K562 (cell line): ENCODE measurements around the gene BOLL. TPM values are rescaled to one million over a fixed set of nuclear protein-coding genes. Genes with fewer than 3 reads are reported as not detected.

Experiments
- ATAC-seq: fragments of 200-7000 bp; cut with Tn5 transposase; 3 replicates; pipeline ENCODE4 v1.9.1; 2020; ENCODE audit warnings: moderate library complexity
- BruUV-seq: library from RNA; stranded (reverse); fragments of 400-500 nt; replicated peaks from 2 replicates; lab custom pipeline; 2021; lab: Mats Ljungman, UMichigan
- CTCF ChIA-PET: fragments of 300-600 bp; formaldehyde crosslinking; extraction: SDS; loops from one replicate; lab custom pipeline; 2021; ENCODE audit warnings: low intra/inter-chr PET ratio; lab: Yijun Ruan, JAX
- POLR2A ChIA-PET: fragments of 300-600, 350-650 bp; sonication (Branson Sonifier 250); formaldehyde crosslinking; extraction: SDS; loops from one replicate; lab custom pipeline; 2021; ENCODE audit warnings: antibody characterized with exemption, inconsistent platforms; lab: Yijun Ruan, JAX
- DNase-seq, 4 experiments: peaks; one replicate each; pipeline versions ENCODE4 v3.0.0 to v3.0.0-alpha.2; 2011 to 2018; ENCODE audit warnings: low spot score in 3 of 4, mixed read lengths in 3 of 4; ENCODE audit errors: extremely low read depth in 1 of 4
- FAIRE-seq: peaks from 2 replicates; lab custom pipeline; 2011; peaks lifted over from hg19 to GRCh38; lab: Jason Lieb, UNC
- H2AFZ ChIP-seq: 2 replicates; pipeline ENCODE4 v1.6.0; 2011; ENCODE audit warnings: low read depth, low read length, control low read depth, inconsistent platforms
- H3K27ac ChIP-seq: fragments of 200-600 bp; 3 replicates; pipeline ENCODE4 v1.8.0; 2011; ENCODE audit warnings: low read depth, mild to moderate bottlenecking, control low read depth, inconsistent platforms, low read length, moderate library complexity, mixed read lengths; ENCODE audit errors: extremely low read depth
- H3K27me3 ChIP-seq, 2 experiments: fragments of 300-600 bp in 1 of 2; 2 replicates in 1 of 2; 3 replicates in 1 of 2; pipeline versions ENCODE4 v1.6.0 to v1.8.0; 2011; ENCODE audit warnings: inconsistent platforms in 2 of 2, low read length in 2 of 2, mild to moderate bottlenecking in 1 of 2, mixed read lengths in 1 of 2, moderate library complexity in 1 of 2; ENCODE audit not compliant: control insufficient read depth in 2 of 2, insufficient read depth in 2 of 2
- H3K36me3 ChIP-seq: fragments of 300-600 bp; 3 replicates; pipeline ENCODE4 v1.8.0; 2011; ENCODE audit warnings: mild to moderate bottlenecking, low read length, inconsistent platforms; ENCODE audit not compliant: control insufficient read depth, insufficient read depth
- H3K4me1 ChIP-seq, 2 experiments: fragments of 200-600 bp in 1 of 2; replicated peaks in 1 of 2; 2 replicates in 1 of 2; 3 replicates in 1 of 2; pipeline versions ENCODE4 v1.5.1 to v1.8.0; 2011; ENCODE audit warnings: inconsistent platforms in 2 of 2, low read length in 2 of 2, mild to moderate bottlenecking in 1 of 2, mixed read lengths in 1 of 2, moderate library complexity in 1 of 2; ENCODE audit not compliant: control insufficient read depth in 2 of 2, insufficient read depth in 2 of 2
- H3K4me2 ChIP-seq: 2 replicates; pipeline ENCODE4 v1.6.1; 2011; ENCODE audit warnings: low read length, control low read depth, inconsistent platforms, mixed read lengths; ENCODE audit not compliant: insufficient read depth
- H3K4me3 ChIP-seq: fragments of 200-600 bp; sonication (generic), shearing (Covaris generic); 2 replicates; pipeline ENCODE4 v1.5.1; 2016; ENCODE audit warnings: control low read depth, inconsistent platforms
- H3K79me2 ChIP-seq: fragments of 200-600 bp; 3 replicates; pipeline ENCODE4 v1.8.0; 2011; ENCODE audit warnings: low read length, inconsistent platforms; ENCODE audit not compliant: control insufficient read depth, insufficient read depth
- H3K9ac ChIP-seq, 2 experiments: 2 replicates each; pipeline versions ENCODE4 v1.6.0 to v1.6.1; 2011; ENCODE audit warnings: low read depth in 2 of 2, low read length in 2 of 2, control low read depth in 1 of 2, inconsistent platforms in 1 of 2, mild to moderate bottlenecking in 1 of 2, mixed read lengths in 1 of 2; ENCODE audit not compliant: insufficient read depth in 1 of 2
- H3K9me1 ChIP-seq: one replicate; pipeline ENCODE4 v1.6.0; 2011; ENCODE audit warnings: inconsistent platforms, mild to moderate bottlenecking, low read length, moderate library complexity; ENCODE audit not compliant: control insufficient read depth, insufficient read depth
- H3K9me3 ChIP-seq: replicated peaks from 2 replicates; pipeline ENCODE4 v1.5.1; 2011; ENCODE audit warnings: low read depth, low read length, inconsistent platforms; ENCODE audit not compliant: control insufficient read depth, insufficient read depth
- H4K20me1 ChIP-seq: replicated peaks from 2 replicates; pipeline ENCODE4 v1.6.1; 2011; ENCODE audit warnings: low read length, inconsistent platforms, mixed read lengths; ENCODE audit not compliant: control insufficient read depth, insufficient read depth
- BCL6 ChIP-seq: fragments of 250-450 bp; sonication (Bioruptor Pico); IDR thresholded peaks from 2 replicates; pipeline ENCODE4 v1.4.0; 2020
- BCOR ChIP-seq: fragments of 450-650 bp; IDR thresholded peaks from 2 replicates; pipeline ENCODE4 v1.6.1; 2016
- BHLHE40 ChIP-seq: IDR thresholded peaks from 2 replicates; pipeline ENCODE4 v1.6.1; 2011; ENCODE audit warnings: low read length, improper control_type of control experiment
- CLOCK ChIP-seq: fragments of 250-450 bp; sonication (Bioruptor Pico); IDR thresholded peaks from 2 replicates; pipeline ENCODE4 v1.4.0; 2020; ENCODE audit warnings: mild to moderate bottlenecking, moderate library complexity, borderline replicate concordance
- E2F3 ChIP-seq: fragments of 250-450 bp; sonication (Bioruptor Pico); IDR thresholded peaks from 2 replicates; pipeline ENCODE4 v1.4.0; 2020; ENCODE audit warnings: mild to moderate bottlenecking
- E2F5 ChIP-seq: sonication (generic); formaldehyde crosslinking; IDR thresholded peaks from 2 replicates; pipeline ENCODE4 v1.8.0; 2022; ENCODE audit warnings: mild to moderate bottlenecking, missing genetic modification reagents
- MED1 ChIP-seq: sonication (generic); formaldehyde crosslinking; IDR thresholded peaks from 2 replicates; pipeline ENCODE4 v1.8.1; 2023; ENCODE audit warnings: missing genetic modification reagents, borderline replicate concordance
- MTA2 ChIP-seq: fragments of 450-650 bp; IDR thresholded peaks from 2 replicates; pipeline ENCODE4 v1.6.1; 2016; ENCODE audit warnings: low read depth
- NFATC3 ChIP-seq: fragments of 450-650 bp; IDR thresholded peaks from 2 replicates; pipeline ENCODE4 v1.6.1; 2017; ENCODE audit warnings: mild to moderate bottlenecking
- RB1 ChIP-seq: fragments of 450-650 bp; IDR thresholded peaks from 2 replicates; pipeline ENCODE4 v1.6.1; 2017; ENCODE audit warnings: low read depth, mild to moderate bottlenecking
- TAL1 ChIP-seq: fragments of 450-650 bp; IDR thresholded peaks from 2 replicates; pipeline ENCODE4 v1.6.1; 2016; ENCODE audit warnings: mild to moderate bottlenecking
- TEAD1 ChIP-seq, 2 experiments: fragments of 450-650 bp in 1 of 2; sonication (generic) in 1 of 2; formaldehyde crosslinking; IDR thresholded peaks; 2 replicates each; pipeline versions ENCODE4 v1.4.0 to v1.8.0; 2020 to 2022; ENCODE audit warnings: mild to moderate bottlenecking in 2 of 2, missing genetic modification reagents in 1 of 2
- XRCC4 ChIP-seq: IDR thresholded peaks from one replicate; pipeline ENCODE4 v1.6.1; 2011; ENCODE audit not compliant: insufficient read depth, insufficient read length; ENCODE audit errors: extremely low read depth
- ZBED1 ChIP-seq: IDR thresholded peaks from 2 replicates; pipeline ENCODE4 v1.6.1; 2014
- ZC3H4 ChIP-seq: sonication (generic); formaldehyde crosslinking; IDR thresholded peaks from 2 replicates; pipeline ENCODE4 v1.9.0; 2021; ENCODE audit warnings: missing genetic modification reagents, borderline replicate concordance
- ZNF146 ChIP-seq: IDR thresholded peaks from one replicate; pipeline ENCODE4 v1.6.1; 2018; ENCODE audit warnings: missing compliant biosample characterization; ENCODE audit not compliant: unreplicated experiment
- ZNF239 ChIP-seq: fragments of 250-450 bp; sonication (Bioruptor Pico); IDR thresholded peaks from 2 replicates; pipeline ENCODE4 v1.4.0; 2020; ENCODE audit warnings: mild to moderate bottlenecking
- ZNF24 ChIP-seq: fragments of 450-650 bp; IDR thresholded peaks from 2 replicates; pipeline ENCODE4 v1.6.1; 2016
- WGBS: fragments of 100-300 bp; shearing (Covaris generic); methylation state at CpG from one replicate; pipeline ENCODE4 v1.1.6; 2016; ENCODE audit warnings: low coverage, mixed read lengths; ENCODE audit not compliant: insufficient coverage; ENCODE audit errors: missing lambda C conversion rate; 5-methylcytosine and 5-hydroxymethylcytosine counted together
- in situ Hi-C: fragments of 300-500 bp; cut with MboI; formaldehyde crosslinking; loops from 4 replicates; pipeline ENCODE4 v1.15.0; 2018; ENCODE audit warnings: inconsistent platforms, mixed read lengths
- intact Hi-C: fragments of 100-400 bp; cut with micrococcal nuclease; formaldehyde crosslinking; loops from 2 replicates; pipeline ENCODE4 v1.14.2; 2022
- polyA plus RNA-seq, 8 experiments: library from polyadenylated mRNA; depleted of rRNA in 4 of 8; stranded (reverse) in 5 of 8; unstranded in 3 of 8; fragments of >200 nt; fragmentation: Nextera tagmentation in 2 of 8; fragmentation: Illumina TruSeq in 1 of 8; extraction: Ambion mirVana in 2 of 8; extraction: Trizol in 1 of 8; gene quantifications; 2 replicates each; pipeline versions ENCODE4 v1.2.1 to v1.2.3, GENCODE V29; 2011 to 2014; ENCODE audit warnings: inconsistent platforms in 1 of 8, missing spikeins in 1 of 8
- total RNA-seq, 7 experiments: library from RNA; depleted of rRNA in 6 of 7; stranded (reverse); fragments of >200 nt in 6 of 7; fragmentation: Illumina TruSeq in 2 of 7; extraction: Trizol in 2 of 7; gene quantifications; 2 replicates each; pipeline versions ENCODE4 v1.2.1 to v1.2.3, GENCODE V29; 2011 to 2021; ENCODE audit warnings: low replicate concordance in 1 of 7

BOLL gene
- total and polyA plus RNA-seq, 9 of the 15 experiments (the other 6 are each of a cell fraction or from before 2014, with no cell fraction given) = 0.11 to 0.55 (median 0.19) TPM; not detected in 1

DNA sequence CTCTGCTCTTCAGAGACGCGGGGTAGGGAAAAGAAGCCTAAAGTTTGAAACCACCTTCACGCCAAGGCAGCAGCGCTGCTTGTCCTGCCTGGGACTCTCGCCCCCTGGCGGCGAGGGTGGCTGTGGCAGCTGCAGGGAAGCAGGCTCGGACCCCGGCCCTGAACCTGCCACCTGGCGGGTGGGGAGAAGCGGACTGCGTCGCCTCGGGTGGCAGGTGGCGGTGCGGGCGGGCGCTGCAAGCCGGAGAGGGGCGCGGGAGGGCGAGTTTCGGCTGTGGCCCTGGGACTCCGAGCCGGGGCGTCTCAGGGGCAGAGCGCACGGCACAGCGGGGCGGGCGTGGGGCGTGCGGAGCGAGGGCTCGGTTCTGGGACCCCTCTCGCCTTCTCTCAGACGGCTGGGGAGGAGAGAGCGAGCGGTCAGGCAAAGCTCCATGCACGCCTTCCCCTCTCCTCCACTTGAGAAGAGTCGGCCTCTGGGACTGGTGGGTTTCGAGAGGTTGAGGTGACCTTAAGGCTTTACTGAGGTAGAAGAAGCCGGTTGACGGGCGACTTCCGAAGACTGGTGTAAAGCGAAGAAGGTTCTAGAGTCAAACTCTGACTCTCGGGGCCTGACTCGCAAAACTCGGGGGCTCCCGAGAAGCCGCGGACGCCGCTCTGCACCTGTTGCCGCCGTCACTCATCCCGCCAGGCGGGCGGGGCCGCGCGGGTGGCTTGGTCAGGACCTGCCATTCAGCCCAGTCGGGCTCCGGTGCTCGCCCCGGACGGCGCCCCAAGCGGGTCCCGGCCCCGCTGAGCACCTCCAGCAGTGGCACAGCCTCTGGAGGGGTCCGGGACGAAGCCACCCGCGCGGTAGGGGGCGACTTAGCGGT lies 1.1 kb upstream of the BOLL start (continued):
- TF ChIP-seq E2F5 (no peak), BCL6 (CRISPR knock-in tag) (no peak), RB1 (no peak), E2F3 (no peak), NFATC3 (no peak), TAL1 (no peak), ZC3H4 (no peak), BHLHE40 (no peak), XRCC4 (no peak), ZNF239 (CRISPR knock-in tag) (no peak), MTA2 (no peak)

- no peak for FAIRE-seq
- no peaks in the 10 kb centered on the region for H3K27me3 ChIP-seq
- H3K36me3 ChIP-seq = no peaks in the 10 kb centered on the region
- DNase-seq = no peak
- H4K20me1 ChIP-seq = no peaks in the 10 kb centered on the region
- ATAC-seq = no peak
- H3K4me3 ChIP-seq = no peak overlapping the region
- 0 out of 2 replicates have a peak overlapping the region, but pooled peaks have one; percentile 28 for H2AFZ ChIP-seq
- 0% methylated on average over 1 of the region's 1 CpG for WGBS
- no peak for TF ChIP-seq ZNF24
- TF ChIP-seq ZNF146 (CRISPR knock-in tag) = no peak
- no peak for TF ChIP-seq CLOCK (CRISPR knock-in tag)
- no peak for TF ChIP-seq MED1
- no peak for TF ChIP-seq TEAD1 (CRISPR knock-in tag; IDR thresholded peaks at IDR 0.05)
- no peak for TF ChIP-seq ZBED1
- no peak for TF ChIP-seq BCOR
- BruUV-seq = no TSS peak
- no peak overlapping the region for H3K27ac ChIP-seq
- no peaks in the 10 kb centered on the region for H3K9me3 ChIP-seq
- intact Hi-C loops = no loop called here
- no peaks in the 10 kb centered on the region; a peak in 1 of 5 replicates for H3K4me1 ChIP-seq
- ChIA-PET POLR2A (no interaction called here), CTCF (no interaction called here)
- H3K79me2 ChIP-seq = no peaks in the 10 kb centered on the region
- H3K9ac ChIP-seq = no peak overlapping the region
- H3K9me1 ChIP-seq = no peaks in the 10 kb centered on the region
- in situ Hi-C loops = no loop called here
- H3K4me2 ChIP-seq = no peak overlapping the region
These were observed 3.0 kb downstream of the BOLL start for GRCh38 chr2:197782126-197782525.
